Measurements from ENCODE around the gene GNA14. TPM values are rescaled to one million over a fixed set of nuclear protein-coding genes. Genes with fewer than 3 reads are reported as not detected.
"Not testable (repeated sequence)": the region's sequence is repeated elsewhere in the genome, so short reads cannot be mapped to it uniquely, and the experiment has no call there.

GNA14 gene
- total and polyA plus RNA-seq, 7 donors: 5.0 to 29.2 (median 7.8) TPM

GRCh38 chr9:77449240-77450084 is 198.7 kb downstream of the GNA14 start:
- Histone ChIP-seq H3K27me3 (no peaks in the 10 kb centered on the region), H3K36me3 (no peaks in the 10 kb centered on the region), H3K4me1 (peaks cover 0 to 11% (median 5%) of the 10 kb centered on the region in 4 donors), H3K4me3 (no peak overlapping the region), H3K9me3 (no peaks in the 10 kb centered on the region), H3K27ac (no peak overlapping the region)
- intact Hi-C loops (cut with DNase I): no loop called here
- DNase-seq: no peak
- 63 to 80% methylated on average over 12 of the region's 12 CpGs for WGBS, 2 donors
- no peak for TF ChIP-seq CTCF (IDR thresholded peaks at IDR 0.05)

- 96 to 98% methylated on average over 1 of the region's 1 CpG for WGBS, 2 donors
- no peaks in the 10 kb centered on the region for H3K4me1 ChIP-seq
- no peak overlapping the region for H3K4me3 ChIP-seq
- H3K27me3 ChIP-seq: no peaks in the 10 kb centered on the region
- H3K27ac ChIP-seq: no peak overlapping the region
- no peaks in the 10 kb centered on the region for H3K9me3 ChIP-seq
- TF ChIP-seq POLR2AphosphoS5 (IDR thresholded peaks at IDR 0.05) (no peak), CTCF (IDR thresholded peaks at IDR 0.05) (no peak), POLR2A (IDR thresholded peaks at IDR 0.05) (no peak)
- DNase-seq: no peak
- H3K36me3 ChIP-seq: no peaks in the 10 kb centered on the region
- intact Hi-C loops (cut with DNase I): no loop called here
Observed at GRCh38 chr9:77447646-77448045, 200.5 kb downstream of the GNA14 start.

GRCh38 chr9:77442436-77442835 is 205.7 kb downstream of the GNA14 start:
- Histone ChIP-seq H3K9me3 (no peaks in the 10 kb centered on the region), H3K36me3 (no peaks in the 10 kb centered on the region), H3K27me3 (no peaks in the 10 kb centered on the region), H3K4me1 (no peaks in the 10 kb centered on the region), H3K4me3 (no peak overlapping the region), H3K27ac (no peak overlapping the region)
- TF ChIP-seq POLR2A (IDR thresholded peaks at IDR 0.05) (no peak), EP300 (IDR thresholded peaks at IDR 0.05) (no peak), POLR2AphosphoS5 (IDR thresholded peaks at IDR 0.05) (no peak), CTCF (IDR thresholded peaks at IDR 0.05) (no peak)
- 76 to 77% methylated on average over 1 of the region's 1 CpG for WGBS, 2 donors
- intact Hi-C loops (cut with DNase I): no loop called here
- DNase-seq: no peak

- H3K36me3 ChIP-seq; H3K4me1 ChIP-seq; H3K4me3 ChIP-seq; H3K27me3 ChIP-seq; DNase-seq; intact Hi-C loops (cut with DNase I); H3K27ac ChIP-seq; H3K9me3 ChIP-seq: not testable (repeated sequence)
- 75 to 87% methylated on average over 7 of the region's 7 CpGs for WGBS, 2 donors
Observed at GRCh38 chr9:77441124-77441523, 207.0 kb downstream of the GNA14 start.

- 79 to 85% methylated on average over 10 of the region's 10 CpGs for WGBS, 2 donors
- intact Hi-C loops (cut with DNase I): no loop called here
- Histone ChIP-seq H3K9me3 (no peaks in the 10 kb centered on the region), H3K27me3 (no peaks in the 10 kb centered on the region), H3K36me3 (no peaks in the 10 kb centered on the region), H3K4me1 (no peaks in the 10 kb centered on the region), H3K4me3 (no peak overlapping the region), H3K27ac (no peak overlapping the region)
- no peak for DNase-seq
- TF ChIP-seq CTCF (IDR thresholded peaks at IDR 0.05) (no peak), EP300 (IDR thresholded peaks at IDR 0.05) (no peak), POLR2AphosphoS5 (IDR thresholded peaks at IDR 0.05) (no peak), POLR2A (IDR thresholded peaks at IDR 0.05) (no peak)
Observed at GRCh38 chr9:77440057-77440456, 208.1 kb downstream of the GNA14 start.
